ENCODE measurements around the gene DDX24.

- TF ChIP-seq CEBPB (IDR thresholded peaks at IDR 0.05; ENCODE audit: low read depth, low read length) (no peak), MAX (IDR thresholded peaks at IDR 0.05) (no peak)
These were observed 75.5 kb downstream of the DDX24 start for GRCh38 chr14:94005324-94006073.
